ENCODE results near the gene DOK5. TPM values are rescaled to one million over a fixed set of nuclear protein-coding genes. Genes with fewer than 3 reads are reported as not detected.

DOK5 gene
- total RNA-seq, 4 donors from 2014 or later, result 4.7 to 10.9 (median 7.3) TPM

- H3K27ac ChIP-seq, result no peak overlapping the region
- no peaks in the 10 kb centered on the region for H3K36me3 ChIP-seq
- intact Hi-C loops (cut with DNase I), result no loop called here
- DNase-seq, result no peak
- no peak overlapping the region for H3K4me3 ChIP-seq (replicated peaks in 1 of 3)
- no peaks in the 10 kb centered on the region for H3K27me3 ChIP-seq
- no peak for TF ChIP-seq POLR2A (IDR thresholded peaks at IDR 0.05)
- TF ChIP-seq CTCF (IDR thresholded peaks at IDR 0.05), result no peak
- no peaks in the 10 kb centered on the region for H3K9me3 ChIP-seq
- no peaks in the 10 kb centered on the region for H3K4me1 ChIP-seq
Observed at GRCh38 chr20:54535746-54536145, 60.4 kb downstream of the DOK5 start.

- Histone ChIP-seq H3K4me3 (replicated peaks in 1 of 3) (no peak overlapping the region), H3K36me3 (no peaks in the 10 kb centered on the region), H3K4me1 (no peaks in the 10 kb centered on the region), H3K27ac (no peak overlapping the region), H3K27me3 (no peaks in the 10 kb centered on the region), H3K9me3 (no peaks in the 10 kb centered on the region)
- 93 to 94% methylated on average over 7 of the region's 7 CpGs for WGBS, 2 donors
- no peak for DNase-seq
- no peak for TF ChIP-seq CTCF (IDR thresholded peaks at IDR 0.05)
- TF ChIP-seq POLR2A (IDR thresholded peaks at IDR 0.05), result no peak
- intact Hi-C loops (cut with DNase I), result no loop called here
Observed at GRCh38 chr20:54539521-54540046, 64.2 kb downstream of the DOK5 start.

- Histone ChIP-seq H3K4me1 (no peaks in the 10 kb centered on the region), H3K27me3 (no peaks in the 10 kb centered on the region), H3K9me3 (no peaks in the 10 kb centered on the region), H3K4me3 (replicated peaks in 1 of 3) (no peak overlapping the region), H3K27ac (no peak overlapping the region), H3K36me3 (no peaks in the 10 kb centered on the region)
- intact Hi-C loops (cut with DNase I), result no loop called here
- no peak for TF ChIP-seq CTCF (IDR thresholded peaks at IDR 0.05)
- TF ChIP-seq POLR2A (IDR thresholded peaks at IDR 0.05), result no peak
- WGBS, 2 donors, result 96 to 97% methylated on average over 2 of the region's 2 CpGs
- no peak for DNase-seq
Observed at GRCh38 chr20:54543369-54543768, 68.0 kb downstream of the DOK5 start.

- DNase-seq, result no peak
- Histone ChIP-seq H3K27ac (no peak overlapping the region), H3K36me3 (no peaks in the 10 kb centered on the region), H3K4me1 (no peaks in the 10 kb centered on the region), H3K4me3 (replicated peaks in 1 of 3) (no peak overlapping the region), H3K27me3 (no peaks in the 10 kb centered on the region), H3K9me3 (no peaks in the 10 kb centered on the region)
- TF ChIP-seq CTCF (IDR thresholded peaks at IDR 0.05) (no peak), POLR2A (IDR thresholded peaks at IDR 0.05) (no peak)
- WGBS, 2 donors, result 65 to 67% methylated on average over 4 of the region's 4 CpGs
- intact Hi-C loops (cut with DNase I), result no loop called here
Observed at GRCh38 chr20:54545676-54546358, 70.4 kb downstream of the DOK5 start.

GRCh38 chr20:54548849-54549248, 73.5 kb downstream of the DOK5 start:
- H3K27me3 ChIP-seq, result no peaks in the 10 kb centered on the region
- H3K4me3 ChIP-seq (replicated peaks in 1 of 3), result no peak overlapping the region
- H3K27ac ChIP-seq, result no peak overlapping the region
- TF ChIP-seq CTCF (IDR thresholded peaks at IDR 0.05), result no peak
- H3K4me1 ChIP-seq, result no peaks in the 10 kb centered on the region
- WGBS, 2 donors, result 95 to 96% methylated on average over 8 of the region's 8 CpGs
- H3K36me3 ChIP-seq, result no peaks in the 10 kb centered on the region
- no peaks in the 10 kb centered on the region for H3K9me3 ChIP-seq
- no peak for DNase-seq
- intact Hi-C loops (cut with DNase I), result no loop called here
